Tibial nerve (tissue), 4 donors: ENCODE data around the gene MLST8. TPM values are rescaled to one million over a fixed set of nuclear protein-coding genes. Genes with fewer than 3 reads are reported as not detected.

Experiments
- DNase-seq, 2 donors: peaks; one replicate each; pipeline ENCODE4 v3.0.0-alpha.2; 2019; ENCODE audit warnings: low spot score in 2 of 2
- H3K27ac ChIP-seq, 4 donors: fragments of 200-600 bp; sonication (generic) in 3 of 4; one replicate each; pipeline ENCODE4 v1.5.1; 2017 to 2019; ENCODE audit warnings: mild to moderate bottlenecking in 1 of 4
- H3K27me3 ChIP-seq, 2 donors: fragments of 200-600 bp; sonication (generic) in 1 of 2; one replicate each; pipeline versions ENCODE4 v1.5.1 to v1.6.0; 2017 to 2019
- H3K36me3 ChIP-seq, 3 donors: fragments of 200-600 bp; sonication (generic); one replicate each; pipeline ENCODE4 v1.5.1; 2018 to 2019
- H3K4me1 ChIP-seq, 4 donors: fragments of 200-600 bp; sonication (generic) in 3 of 4; one replicate each; pipeline ENCODE4 v1.5.1; 2017 to 2019
- H3K4me3 ChIP-seq, 4 donors: fragments of 200-600 bp; sonication (generic) in 3 of 4; one replicate each; pipeline ENCODE4 v1.5.1; 2017 to 2019; ENCODE audit warnings: mild to moderate bottlenecking in 1 of 4, moderate library complexity in 1 of 4
- H3K9me3 ChIP-seq, 4 donors: fragments of 200-600 bp; sonication (generic) in 3 of 4; one replicate each; pipeline ENCODE4 v1.5.1; 2017 to 2019
- EP300 ChIP-seq, 2 donors: sonication (generic); formaldehyde crosslinking; IDR thresholded peaks; one replicate each; pipeline ENCODE4 v1.6.1; 2017; ENCODE audit warnings: antibody characterized with exemption in 2 of 2, mild to moderate bottlenecking in 1 of 2
- POLR2A ChIP-seq, 2 donors: fragments of 450-650 bp; IDR thresholded peaks; one replicate each; pipeline ENCODE4 v1.6.1; 2017; ENCODE audit warnings: antibody characterized with exemption in 2 of 2, mild to moderate bottlenecking in 2 of 2, moderate library complexity in 2 of 2
- WGBS, 2 donors: methylation state at CpG; one replicate each; pipeline ENCODE4 v1.1.5; 2018; 5-methylcytosine and 5-hydroxymethylcytosine counted together
- total RNA-seq, 4 donors: library from RNA; depleted of rRNA; stranded (reverse); fragments of >200 nt; gene quantifications; one replicate each; pipeline ENCODE4 v1.1.0, GENCODE V29; 2016
- TF ChIP-seq, protein P1 (sequence below), 5 experiments: fragments of 200-600 bp in 3 of 5; fragments of 450-650 bp in 2 of 5; sonication (generic) in 3 of 5; IDR thresholded peaks; one replicate each; pipeline ENCODE4 v1.5.1; 2016 to 2019; ENCODE audit warnings: antibody characterized with exemption in 5 of 5, mild to moderate bottlenecking in 3 of 5, moderate library complexity in 2 of 5

The MLST8 gene, protein sequence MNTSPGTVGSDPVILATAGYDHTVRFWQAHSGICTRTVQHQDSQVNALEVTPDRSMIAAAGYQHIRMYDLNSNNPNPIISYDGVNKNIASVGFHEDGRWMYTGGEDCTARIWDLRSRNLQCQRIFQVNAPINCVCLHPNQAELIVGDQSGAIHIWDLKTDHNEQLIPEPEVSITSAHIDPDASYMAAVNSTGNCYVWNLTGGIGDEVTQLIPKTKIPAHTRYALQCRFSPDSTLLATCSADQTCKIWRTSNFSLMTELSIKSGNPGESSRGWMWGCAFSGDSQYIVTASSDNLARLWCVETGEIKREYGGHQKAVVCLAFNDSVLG
- total RNA-seq = 10 to 100 TPM; 28.8 to 73.8 (median 43.8) TPM

DNA sequence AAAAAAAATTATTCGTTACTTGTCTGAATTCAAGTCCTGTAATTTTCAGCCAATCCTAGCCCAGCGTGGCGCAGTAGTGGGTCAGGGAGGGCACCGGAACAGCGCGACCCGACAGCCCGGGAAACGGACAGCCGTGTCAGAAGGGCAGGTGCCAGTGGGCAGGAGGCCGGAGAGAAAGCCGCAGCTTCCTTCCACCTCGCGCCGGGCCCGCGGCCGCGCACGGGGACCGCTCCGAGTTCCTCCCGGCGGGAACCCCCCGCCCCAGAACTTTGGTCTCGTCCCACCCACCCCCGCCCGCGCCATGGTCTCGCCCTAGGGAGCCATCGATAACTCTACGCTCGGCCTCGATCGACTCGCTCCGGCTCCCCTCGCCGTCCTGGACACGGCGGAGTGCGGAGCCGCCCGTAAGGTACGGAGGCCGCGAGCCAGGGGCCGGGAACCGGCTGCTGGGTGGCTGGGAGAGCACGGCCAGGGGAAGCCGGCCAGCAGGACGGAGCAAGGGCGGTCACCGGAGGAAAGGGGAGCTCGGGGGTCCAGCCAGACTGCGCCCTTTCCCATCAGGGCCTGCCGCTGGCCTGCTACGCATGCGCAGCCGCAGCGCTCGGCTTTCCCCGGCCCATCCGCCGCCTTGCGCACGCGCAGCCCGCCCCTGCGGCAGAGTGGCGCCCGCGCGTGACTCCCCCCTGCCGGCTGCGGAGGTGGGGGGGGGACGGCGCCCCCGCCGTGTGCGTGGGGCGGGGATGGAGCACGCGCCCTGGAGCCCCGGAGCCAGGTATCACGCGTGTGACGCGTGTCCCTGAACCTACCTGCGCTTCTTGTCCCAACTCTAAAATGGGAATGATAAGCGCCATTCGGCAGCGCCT lies at the start of gene MLST8:
Gene MLST8, plus strand, starts transcription at position 351 of the 863 bp plus-strand sequence. CDS start 632 bp downstream, outside the sequence.
- H3K36me3 ChIP-seq = peaks cover 0 to 40% (median 14%) of the 10 kb centered on the region in 3 donors
- H3K4me1 ChIP-seq = peaks cover 0 to 30% (median 12%) of the 10 kb centered on the region in 4 donors
- H3K27ac ChIP-seq = peak within 1 kb of the TSS; percentile 93 to 99 (median 94)
- H3K27me3 ChIP-seq = no peaks in the 10 kb centered on the region
- no peaks in the 10 kb centered on the region for H3K9me3 ChIP-seq
- 0 to 1% methylated on average over 21 to 74 of the region's 93 CpGs for WGBS, 2 donors
- peak; percentile 71 for DNase-seq
- TF ChIP-seq EP300 (IDR thresholded peaks at IDR 0.05) (peak in 1 of 2 donors; percentile 95), POLR2A (IDR thresholded peaks at IDR 0.05) (peak; percentile 73 to 81)
- TF ChIP-seq, protein P1, sequence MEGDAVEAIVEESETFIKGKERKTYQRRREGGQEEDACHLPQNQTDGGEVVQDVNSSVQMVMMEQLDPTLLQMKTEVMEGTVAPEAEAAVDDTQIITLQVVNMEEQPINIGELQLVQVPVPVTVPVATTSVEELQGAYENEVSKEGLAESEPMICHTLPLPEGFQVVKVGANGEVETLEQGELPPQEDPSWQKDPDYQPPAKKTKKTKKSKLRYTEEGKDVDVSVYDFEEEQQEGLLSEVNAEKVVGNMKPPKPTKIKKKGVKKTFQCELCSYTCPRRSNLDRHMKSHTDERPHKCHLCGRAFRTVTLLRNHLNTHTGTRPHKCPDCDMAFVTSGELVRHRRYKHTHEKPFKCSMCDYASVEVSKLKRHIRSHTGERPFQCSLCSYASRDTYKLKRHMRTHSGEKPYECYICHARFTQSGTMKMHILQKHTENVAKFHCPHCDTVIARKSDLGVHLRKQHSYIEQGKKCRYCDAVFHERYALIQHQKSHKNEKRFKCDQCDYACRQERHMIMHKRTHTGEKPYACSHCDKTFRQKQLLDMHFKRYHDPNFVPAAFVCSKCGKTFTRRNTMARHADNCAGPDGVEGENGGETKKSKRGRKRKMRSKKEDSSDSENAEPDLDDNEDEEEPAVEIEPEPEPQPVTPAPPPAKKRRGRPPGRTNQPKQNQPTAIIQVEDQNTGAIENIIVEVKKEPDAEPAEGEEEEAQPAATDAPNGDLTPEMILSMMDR (IDR thresholded peaks at IDR 0.05) = peak in 3 of 5 experiments; percentile 9 to 59 (median 16)
- peak within 1 kb of the TSS; percentile 65 to 85 (median 66) for H3K4me3 ChIP-seq

DNA sequence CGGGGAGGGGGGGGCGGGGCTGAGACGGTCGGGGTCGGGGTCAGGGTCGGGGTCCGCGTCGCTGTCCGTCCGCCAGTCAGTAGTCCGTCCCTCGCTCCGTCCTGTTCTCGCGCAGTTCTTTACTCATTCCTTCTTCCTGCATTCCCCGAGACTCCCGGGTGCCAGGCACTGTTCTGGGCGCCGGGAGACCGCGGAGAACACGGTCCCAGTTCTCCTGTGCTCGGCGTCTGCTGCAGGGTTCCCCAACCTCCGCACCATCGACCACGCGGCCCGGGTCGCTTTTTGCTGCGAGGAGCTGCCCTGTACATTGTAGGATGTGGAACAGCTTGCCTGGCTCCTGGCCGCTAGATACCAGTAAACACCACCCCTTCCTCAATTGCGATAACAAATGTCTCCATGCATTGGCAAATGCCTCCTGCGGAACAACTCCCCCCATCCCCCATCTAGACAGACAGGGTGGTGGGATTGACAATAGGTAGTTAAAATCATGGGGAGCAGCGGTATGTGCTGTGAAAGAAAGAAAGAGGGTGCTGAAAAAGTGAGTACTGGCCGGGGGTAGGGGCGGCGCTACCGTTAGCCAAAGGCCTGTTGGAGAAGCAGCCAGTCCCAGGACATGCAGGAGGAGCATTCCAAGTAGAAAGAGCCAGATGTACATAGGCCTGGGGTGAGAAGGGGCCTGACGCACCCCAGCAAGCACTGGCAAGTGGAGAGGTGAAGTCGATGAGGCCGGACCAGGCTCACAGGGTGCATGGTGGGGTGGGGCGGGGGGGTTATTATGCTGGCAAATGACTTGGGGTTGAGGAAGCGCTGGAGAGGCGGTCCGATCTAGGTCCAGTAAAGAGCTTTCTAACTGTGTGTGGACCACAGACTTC lies 49.0 kb upstream of the MLST8 start:
- H3K4me1 ChIP-seq = peaks cover 0 to 86% (median 75%) of the 10 kb centered on the region in 4 donors
- no peak for TF ChIP-seq EP300 (IDR thresholded peaks at IDR 0.05)
- TF ChIP-seq POLR2A (IDR thresholded peaks at IDR 0.05) = no peak
- TF ChIP-seq, protein P1 (IDR thresholded peaks at IDR 0.05) = no peak
- peak in 1 of 2 donors; percentile 33 for DNase-seq
- H3K4me3 ChIP-seq = peak overlapping the region; percentile 63 to 78 (median 72)
- H3K27ac ChIP-seq = peak overlapping the region; percentile 71 to 96 (median 85)
- peaks cover 0 to 7% (median 0%) of the 10 kb centered on the region in 3 donors for H3K36me3 ChIP-seq
- H3K9me3 ChIP-seq = no peaks in the 10 kb centered on the region
- 5% methylated on average over 42 to 46 of the region's 47 CpGs for WGBS, 2 donors
- no peaks in the 10 kb centered on the region for H3K27me3 ChIP-seq

DNA sequence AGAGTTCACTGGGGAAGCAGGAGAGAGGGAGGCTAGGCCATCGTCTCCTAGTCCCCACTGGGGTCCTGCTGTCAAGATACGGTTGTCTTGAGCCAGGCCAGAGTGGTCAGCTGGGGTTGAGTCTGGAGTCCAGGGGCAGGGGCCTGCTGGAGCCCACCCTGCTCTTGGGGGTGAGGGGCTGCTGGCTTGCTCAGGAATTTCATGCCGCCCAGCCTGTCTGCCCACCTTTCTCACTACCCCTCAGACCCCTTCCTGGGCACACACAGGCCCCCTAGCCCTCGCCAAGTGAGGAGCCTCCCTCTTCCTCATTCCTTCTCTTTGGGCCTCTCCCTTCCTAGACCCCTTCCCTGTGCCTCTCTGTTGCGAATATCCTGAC lies 48.4 kb upstream of the MLST8 start:
- 47 to 55% methylated on average over 5 of the region's 5 CpGs for WGBS, 2 donors
- H3K36me3 ChIP-seq = peaks cover 0 to under 1% (median 0%) of the 10 kb centered on the region in 3 donors
- H3K4me3 ChIP-seq = peak overlapping the region; percentile 63 to 78 (median 72)
- no peaks in the 10 kb centered on the region for H3K9me3 ChIP-seq
- H3K27me3 ChIP-seq = no peaks in the 10 kb centered on the region
- no peak for DNase-seq
- H3K27ac ChIP-seq = peak overlapping the region; percentile 71 to 96 (median 85)
- H3K4me1 ChIP-seq = peaks cover 0 to 86% (median 71%) of the 10 kb centered on the region in 4 donors
- TF ChIP-seq POLR2A (IDR thresholded peaks at IDR 0.05) (no peak), EP300 (IDR thresholded peaks at IDR 0.05) (no peak)
- TF ChIP-seq, protein P1 (IDR thresholded peaks at IDR 0.05) = no peak

DNA sequence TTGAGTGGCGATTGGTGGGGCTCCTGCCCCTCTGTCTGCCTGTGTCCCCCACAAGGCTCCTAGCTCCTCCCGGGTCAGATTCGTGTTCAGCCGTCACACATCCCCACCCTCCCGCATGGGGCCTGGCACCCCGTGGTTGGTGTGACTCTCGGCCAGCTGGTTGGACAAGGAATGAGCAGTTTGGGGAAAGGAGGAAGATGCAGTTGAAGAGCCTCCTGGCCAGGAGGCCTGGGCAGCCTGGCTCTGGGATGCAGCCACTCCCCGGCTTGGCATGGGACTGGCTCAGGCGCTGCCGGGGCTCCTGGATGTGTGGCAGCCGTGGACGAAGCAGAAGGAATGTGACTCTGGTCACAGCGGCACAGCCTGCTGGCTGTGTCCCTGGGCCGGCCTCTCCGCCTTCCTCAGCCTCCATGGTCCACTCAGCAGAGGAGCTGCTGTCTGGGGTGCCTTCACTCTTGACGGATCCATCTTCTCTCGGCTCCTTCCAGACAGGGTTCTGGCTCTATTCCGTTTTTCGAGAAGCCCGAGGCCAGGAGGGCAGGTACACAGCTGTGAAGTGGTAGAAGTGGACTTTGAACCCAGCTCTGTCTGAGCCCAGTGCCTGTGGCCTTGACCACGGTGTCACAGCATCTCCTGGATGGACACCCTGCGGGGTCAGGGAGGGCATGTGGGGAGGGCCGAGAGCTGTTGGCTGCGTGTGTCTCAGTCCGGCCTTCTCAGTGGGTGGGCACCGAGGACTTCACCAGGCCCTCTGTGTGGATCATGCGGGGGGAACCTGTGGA lies 47.6 kb upstream of the MLST8 start:
- Histone ChIP-seq H3K36me3 (no peaks in the 10 kb centered on the region), H3K27me3 (no peaks in the 10 kb centered on the region), H3K4me3 (no peak overlapping the region), H3K9me3 (no peaks in the 10 kb centered on the region), H3K27ac (peak overlapping the region; percentile 71 to 96 (median 85)), H3K4me1 (peaks cover 0 to 86% (median 67%) of the 10 kb centered on the region in 4 donors)
- TF ChIP-seq, protein P1 (IDR thresholded peaks at IDR 0.05) = no peak
- TF ChIP-seq EP300 (IDR thresholded peaks at IDR 0.05) = no peak
- no peak for TF ChIP-seq POLR2A (IDR thresholded peaks at IDR 0.05)
- 63 to 71% methylated on average over 17 to 25 of the region's 27 CpGs for WGBS, 2 donors
- no peak for DNase-seq
